K562 (cell line): ENCODE data around the gene TNPO2. TPM values are rescaled to one million over a fixed set of nuclear protein-coding genes. Genes with fewer than 3 reads are reported as not detected.

Experiments
- CBX2 ChIP-seq: fragments of 200-600 bp; sonication (generic); IDR thresholded peaks from one replicate; pipeline ENCODE4 v1.6.1; 2012; ENCODE audit warnings: mild to moderate bottlenecking, low read length, inconsistent platforms; ENCODE audit not compliant: insufficient read depth, poor library complexity, severe bottlenecking
- E2F5 ChIP-seq: sonication (generic); formaldehyde crosslinking; IDR thresholded peaks from 2 replicates; pipeline ENCODE4 v1.8.0; 2022; ENCODE audit warnings: mild to moderate bottlenecking, missing genetic modification reagents
- FOXK1 ChIP-seq: sonication (generic); formaldehyde crosslinking; IDR thresholded peaks from 2 replicates; pipeline ENCODE4 v1.8.0; 2022; ENCODE audit warnings: missing genetic modification reagents, mild to moderate bottlenecking, borderline replicate concordance
- GTF2A2 ChIP-seq: IDR thresholded peaks from 2 replicates; pipeline ENCODE4 v1.6.1; 2016; ENCODE audit warnings: mild to moderate bottlenecking, missing genetic modification characterization, missing compliant biosample characterization
- GTF2E2 ChIP-seq: fragments of 200-800 bp; sonication (Bioruptor generic); IDR thresholded peaks from 2 replicates; pipeline ENCODE4 v1.6.1; 2016; ENCODE audit warnings: missing genetic modification characterization, missing compliant biosample characterization
- KLF16 ChIP-seq: IDR thresholded peaks from 2 replicates; pipeline ENCODE4 v1.6.1; 2016; ENCODE audit warnings: antibody characterized with exemption
- MEF2A ChIP-seq: IDR thresholded peaks from 2 replicates; pipeline ENCODE4 v1.6.1; 2011; ENCODE audit warnings: low read depth, mild to moderate bottlenecking, low read length, moderate library complexity; ENCODE audit not compliant: control insufficient read depth
- MLX ChIP-seq, 2 experiments: fragments of 450-650 bp in 1 of 2; sonication (generic) in 1 of 2; formaldehyde crosslinking; conservative IDR thresholded peaks; 2 replicates each; pipeline versions ENCODE4 v1.4.0 to v1.8.1; 2020 to 2022; ENCODE audit warnings: mild to moderate bottlenecking in 1 of 2, missing genetic modification reagents in 1 of 2
- MNT ChIP-seq, 2 experiments: fragments of 450-650 bp; conservative IDR thresholded peaks; 2 replicates each; pipeline ENCODE4 v1.6.1; 2017; ENCODE audit warnings: mild to moderate bottlenecking in 2 of 2, moderate library complexity in 2 of 2
- MTA2 ChIP-seq: fragments of 450-650 bp; IDR thresholded peaks from 2 replicates; pipeline ENCODE4 v1.6.1; 2016; ENCODE audit warnings: low read depth
- MYC ChIP-seq, 2 experiments: fragments of 250-450 bp in 1 of 2; sonication (Bioruptor Pico) in 1 of 2; IDR thresholded peaks; 2 replicates each; pipeline versions ENCODE4 v1.5.1 to v1.6.1; 2012 to 2021; ENCODE audit warnings: low read depth in 2 of 2, borderline replicate concordance in 1 of 2, improper control_type of control experiment in 1 of 2, low read length in 1 of 2, mild to moderate bottlenecking in 1 of 2, moderate library complexity in 1 of 2
- PRDM10 ChIP-seq: fragments of 450-650 bp; IDR thresholded peaks from 2 replicates; pipeline ENCODE4 v1.6.1; 2018; ENCODE audit not compliant: partially characterized antibody
- RFX7 ChIP-seq: fragments of 250-450 bp; sonication (Bioruptor Pico); IDR thresholded peaks from 2 replicates; pipeline ENCODE4 v1.5.1; 2021; ENCODE audit warnings: mild to moderate bottlenecking
- SAFB ChIP-seq: fragments of 200-400 bp; formaldehyde crosslinking; IDR thresholded peaks from 2 replicates; pipeline ENCODE4 v1.6.1; 2017; ENCODE audit warnings: low read depth, low read length, borderline replicate concordance
- SLC30A9 ChIP-seq: fragments of 250-450 bp; sonication (Bioruptor Pico); IDR thresholded peaks from 2 replicates; pipeline ENCODE4 v1.8.0; 2022; ENCODE audit warnings: mild to moderate bottlenecking, moderate library complexity
- TAF15 ChIP-seq: fragments of 200-400 bp; formaldehyde crosslinking; IDR thresholded peaks from 2 replicates; pipeline ENCODE4 v1.6.1; 2017; ENCODE audit warnings: mild to moderate bottlenecking, low read depth, low read length, moderate library complexity
- ZNF165 ChIP-seq: fragments of 250-450 bp; sonication (Bioruptor Pico); IDR thresholded peaks from 2 replicates; pipeline ENCODE4 v1.4.0; 2020; ENCODE audit warnings: borderline replicate concordance
- ZNF347 ChIP-seq: fragments of 450-650 bp; formaldehyde crosslinking; IDR thresholded peaks from 2 replicates; pipeline ENCODE4 v1.4.0; 2020; ENCODE audit warnings: low read depth, mild to moderate bottlenecking, moderate library complexity
- ZNF586 ChIP-seq: fragments of 450-650 bp; formaldehyde crosslinking; conservative IDR thresholded peaks from 2 replicates; pipeline ENCODE4 v1.4.0; 2020; ENCODE audit warnings: mild to moderate bottlenecking, moderate library complexity
- polyA plus RNA-seq, 8 experiments: library from polyadenylated mRNA; depleted of rRNA in 4 of 8; stranded (reverse) in 5 of 8; unstranded in 3 of 8; fragments of >200 nt; fragmentation: Nextera tagmentation in 2 of 8; fragmentation: Illumina TruSeq in 1 of 8; extraction: Ambion mirVana in 2 of 8; extraction: Trizol in 1 of 8; gene quantifications; 2 replicates each; pipeline versions ENCODE4 v1.2.1 to v1.2.3, GENCODE V29; 2011 to 2014; ENCODE audit warnings: inconsistent platforms in 1 of 8, missing spikeins in 1 of 8
- total RNA-seq, 7 experiments: library from RNA; depleted of rRNA in 6 of 7; stranded (reverse); fragments of >200 nt in 6 of 7; fragmentation: Illumina TruSeq in 2 of 7; extraction: Trizol in 2 of 7; gene quantifications; 2 replicates each; pipeline versions ENCODE4 v1.2.1 to v1.2.3, GENCODE V29; 2011 to 2021; ENCODE audit warnings: low replicate concordance in 1 of 7

TNPO2 gene
- total and polyA plus RNA-seq, 9 of the 15 experiments (the other 6 are each of a cell fraction or from before 2014, with no cell fraction given) = 6.0 to 126 (median 53.8) TPM

- peak; percentile 82 for TF ChIP-seq MYC (IDR thresholded peaks at IDR 0.05; ENCODE audit: low read depth, low read length)
- peak; percentile 61; the same call in 1 of the 2 replicates for TF ChIP-seq MYC (CRISPR knock-in tag; IDR thresholded peaks at IDR 0.05; ENCODE audit: borderline replicate concordance, low read depth)
- TF ChIP-seq GTF2E2 (tag) = peak; percentile 60; the same call in 1 of the 2 replicates
- TF ChIP-seq MEF2A = no peak
- no peak for TF ChIP-seq TAF15
- peak; percentile 86 to 92 for TF ChIP-seq MNT (conservative IDR thresholded peaks at IDR 0.05)
- TF ChIP-seq CBX2 = no peak
- no peak for TF ChIP-seq ZNF165 (CRISPR knock-in tag)
- no peak for TF ChIP-seq ZNF586 (CRISPR knock-in tag)
- peak; percentile 44 for TF ChIP-seq PRDM10
- 0 out of 2 replicates have a peak, but pooled peaks have one; percentile 56 for TF ChIP-seq GTF2A2 (tag)
- peak; percentile 73; the same call in 1 of the 2 replicates for TF ChIP-seq KLF16
- TF ChIP-seq SAFB = no peak
- TF ChIP-seq ZNF347 = no peak
- TF ChIP-seq E2F5 (CRISPR knock-in tag) = no peak
- no peak for TF ChIP-seq RFX7
- no peak for TF ChIP-seq MTA2
- no peak for TF ChIP-seq MLX (CRISPR knock-in tag; conservative IDR thresholded peaks at IDR 0.05)
- TF ChIP-seq FOXK1 (CRISPR knock-in tag) = peak; percentile 96; the same call in 1 of the 2 replicates
- TF ChIP-seq SLC30A9 (CRISPR knock-in tag) = no peak
Observed at GRCh38 chr19:12681074-12681987, 42.4 kb downstream of the TNPO2 start, which contains the start of gene DHPS (continued).
